Vagina (tissue), 2 donors: Measurements from ENCODE around the gene VANGL2.

ENCODE experiments used
- POLR2A ChIP-seq, 2 donors: fragments of 450-650 bp; IDR thresholded peaks; one replicate each; pipeline ENCODE4 v1.6.1; 2017; ENCODE audit warnings: antibody characterized with exemption in 2 of 2, mild to moderate bottlenecking in 2 of 2, moderate library complexity in 2 of 2
- TF ChIP-seq, protein P1 (sequence below), 3 experiments: fragments of 450-650 bp in 2 of 3; fragments of 200-600 bp in 1 of 3; sonication (generic) in 1 of 3; IDR thresholded peaks; one replicate each; pipeline ENCODE4 v1.5.1; 2017 to 2019; ENCODE audit warnings: antibody characterized with exemption in 3 of 3, mild to moderate bottlenecking in 2 of 3, moderate library complexity in 2 of 3

DNA sequence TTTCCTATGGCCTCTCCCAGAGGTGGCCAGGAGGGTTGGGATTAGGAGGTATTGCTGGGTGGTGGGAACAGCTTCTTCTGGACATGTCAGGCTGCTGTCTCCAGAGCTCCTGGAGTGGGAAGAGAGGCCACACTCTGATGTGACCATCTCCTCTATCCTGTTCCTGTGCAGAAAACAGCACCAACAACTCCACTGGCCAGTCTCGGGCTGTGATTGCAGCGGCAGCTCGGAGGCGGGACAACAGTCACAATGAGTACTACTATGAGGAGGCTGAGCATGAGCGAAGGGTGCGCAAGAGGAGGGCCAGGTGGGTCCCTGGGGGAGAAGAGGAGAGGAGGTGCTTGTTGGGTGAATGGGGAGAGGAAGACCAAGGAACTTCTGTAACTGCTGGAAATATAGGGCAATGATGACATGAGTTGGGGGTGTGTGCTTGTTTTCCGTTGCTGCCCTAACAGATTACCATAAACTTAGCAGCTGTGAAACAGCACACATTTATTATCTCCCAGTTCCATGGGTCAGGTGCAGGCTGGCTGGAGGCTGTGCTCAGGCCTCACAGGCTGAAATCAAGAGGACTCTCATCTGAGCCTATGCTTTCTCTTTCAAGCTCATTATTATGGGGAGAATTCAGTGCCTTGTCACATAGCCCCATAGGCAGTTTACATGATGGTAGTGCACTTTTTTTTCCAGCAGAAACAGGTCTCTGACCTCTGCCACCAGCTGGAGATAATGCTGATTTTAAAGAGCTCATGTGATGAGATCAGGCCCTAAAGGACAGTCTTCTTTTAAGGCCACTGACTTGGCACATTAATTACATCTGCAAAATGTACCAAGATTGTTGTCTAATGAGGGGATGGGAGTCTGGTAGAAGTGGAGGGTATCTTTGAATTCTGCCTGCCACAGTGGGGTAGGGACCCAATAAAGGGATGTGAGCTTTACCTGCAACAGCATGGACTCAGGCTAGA lies 20.8 kb downstream of the VANGL2 start:
- TF ChIP-seq, protein P1, sequence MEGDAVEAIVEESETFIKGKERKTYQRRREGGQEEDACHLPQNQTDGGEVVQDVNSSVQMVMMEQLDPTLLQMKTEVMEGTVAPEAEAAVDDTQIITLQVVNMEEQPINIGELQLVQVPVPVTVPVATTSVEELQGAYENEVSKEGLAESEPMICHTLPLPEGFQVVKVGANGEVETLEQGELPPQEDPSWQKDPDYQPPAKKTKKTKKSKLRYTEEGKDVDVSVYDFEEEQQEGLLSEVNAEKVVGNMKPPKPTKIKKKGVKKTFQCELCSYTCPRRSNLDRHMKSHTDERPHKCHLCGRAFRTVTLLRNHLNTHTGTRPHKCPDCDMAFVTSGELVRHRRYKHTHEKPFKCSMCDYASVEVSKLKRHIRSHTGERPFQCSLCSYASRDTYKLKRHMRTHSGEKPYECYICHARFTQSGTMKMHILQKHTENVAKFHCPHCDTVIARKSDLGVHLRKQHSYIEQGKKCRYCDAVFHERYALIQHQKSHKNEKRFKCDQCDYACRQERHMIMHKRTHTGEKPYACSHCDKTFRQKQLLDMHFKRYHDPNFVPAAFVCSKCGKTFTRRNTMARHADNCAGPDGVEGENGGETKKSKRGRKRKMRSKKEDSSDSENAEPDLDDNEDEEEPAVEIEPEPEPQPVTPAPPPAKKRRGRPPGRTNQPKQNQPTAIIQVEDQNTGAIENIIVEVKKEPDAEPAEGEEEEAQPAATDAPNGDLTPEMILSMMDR (IDR thresholded peaks at IDR 0.05), result no peak
- no peak for TF ChIP-seq POLR2A (IDR thresholded peaks at IDR 0.05)
